GM11168 (cell line): Measurements from ENCODE around the gene ASPSCR1.

Experiments used
- in situ Hi-C: fragments of 300-500 bp; cut with MboI; formaldehyde crosslinking; loops from one replicate; pipeline ENCODE4 v1.12.0; 2022; ENCODE audit warnings: low sequenced_read_pairs; ENCODE audit not compliant: unreplicated experiment

Gene ASPSCR1

GRCh38 chr17:81977211-81977808 is at the start of gene ASPSCR1:
TSS of gene ASPSCR1 (plus strand) at chr17:81977629. CDS start at chr17:81977647, 18 bp downstream.
- in situ Hi-C loops: no loop called here

- in situ Hi-C loops: no loop called here
Measured at GRCh38 chr17:81927653-81928543, 49.5 kb upstream of the ASPSCR1 start, which contains the start of gene MAFG. TSS of gene MAFG (minus strand) at chr17:81927735. CDS start at chr17:81923185, 4,550 bp downstream.

- in situ Hi-C loops: no loop called here
Measured at GRCh38 chr17:81928544-81929252, 48.7 kb upstream of the ASPSCR1 start.

- in situ Hi-C loops: no loop called here
Measured at GRCh38 chr17:81929253-81930141, 47.9 kb upstream of the ASPSCR1 start.

GRCh38 chr17:81930142-81931125 is 47.0 kb upstream of the ASPSCR1 start:
- in situ Hi-C loops: no loop called here

GRCh38 chr17:81931189-81931556 is 46.3 kb upstream of the ASPSCR1 start:
- in situ Hi-C loops: no loop called here

GRCh38 chr17:81931557-81932332 is 45.7 kb upstream of the ASPSCR1 start:
- in situ Hi-C loops: no loop called here

GRCh38 chr17:81932333-81932983 is 45.0 kb upstream of the ASPSCR1 start:
- in situ Hi-C loops: no loop called here

- in situ Hi-C loops: no loop called here
Measured at GRCh38 chr17:81933178-81933699, 44.2 kb upstream of the ASPSCR1 start.

GRCh38 chr17:81934098-81934757 is 43.2 kb upstream of the ASPSCR1 start:
- in situ Hi-C loops: no loop called here

GRCh38 chr17:81934850-81935708 is 42.4 kb upstream of the ASPSCR1 start:
- in situ Hi-C loops: no loop called here

GRCh38 chr17:81935709-81936084 is 41.7 kb upstream of the ASPSCR1 start:
- in situ Hi-C loops: no loop called here

GRCh38 chr17:81939218-81939617 is 38.2 kb upstream of the ASPSCR1 start:
- in situ Hi-C loops: no loop called here

GRCh38 chr17:81939881-81940385 is 37.5 kb upstream of the ASPSCR1 start:
- in situ Hi-C loops: no loop called here

- in situ Hi-C loops: no loop called here
Measured at GRCh38 chr17:81940538-81941483, 36.6 kb upstream of the ASPSCR1 start.
